HG02763 (cell line): Measurements from ENCODE around the gene SPIRE2.
A peak's percentile ranks its signal among the peaks of the same experiment; 100 is the strongest.
"Not testable (repeated sequence)": the region's sequence is repeated elsewhere in the genome, so short reads cannot be mapped to it uniquely, and the experiment has no call there.

Experiments used
- ATAC-seq: cut with Tn5 transposase; IDR thresholded peaks from one replicate; pipeline ENCODE4 v1.9.1; 2021; ENCODE audit warnings: mild to moderate bottlenecking, moderate library complexity; ENCODE audit not compliant: unreplicated experiment

The SPIRE2 gene, protein sequence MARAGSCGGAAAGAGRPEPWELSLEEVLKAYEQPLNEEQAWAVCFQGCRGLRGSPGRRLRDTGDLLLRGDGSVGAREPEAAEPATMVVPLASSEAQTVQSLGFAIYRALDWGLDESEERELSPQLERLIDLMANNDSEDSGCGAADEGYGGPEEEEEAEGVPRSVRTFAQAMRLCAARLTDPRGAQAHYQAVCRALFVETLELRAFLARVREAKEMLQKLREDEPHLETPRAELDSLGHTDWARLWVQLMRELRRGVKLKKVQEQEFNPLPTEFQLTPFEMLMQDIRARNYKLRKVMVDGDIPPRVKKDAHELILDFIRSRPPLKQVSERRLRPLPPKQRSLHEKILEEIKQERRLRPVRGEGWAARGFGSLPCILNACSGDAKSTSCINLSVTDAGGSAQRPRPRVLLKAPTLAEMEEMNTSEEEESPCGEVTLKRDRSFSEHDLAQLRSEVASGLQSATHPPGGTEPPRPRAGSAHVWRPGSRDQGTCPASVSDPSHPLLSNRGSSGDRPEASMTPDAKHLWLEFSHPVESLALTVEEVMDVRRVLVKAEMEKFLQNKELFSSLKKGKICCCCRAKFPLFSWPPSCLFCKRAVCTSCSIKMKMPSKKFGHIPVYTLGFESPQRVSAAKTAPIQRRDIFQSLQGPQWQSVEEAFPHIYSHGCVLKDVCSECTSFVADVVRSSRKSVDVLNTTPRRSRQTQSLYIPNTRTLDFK

DNA sequence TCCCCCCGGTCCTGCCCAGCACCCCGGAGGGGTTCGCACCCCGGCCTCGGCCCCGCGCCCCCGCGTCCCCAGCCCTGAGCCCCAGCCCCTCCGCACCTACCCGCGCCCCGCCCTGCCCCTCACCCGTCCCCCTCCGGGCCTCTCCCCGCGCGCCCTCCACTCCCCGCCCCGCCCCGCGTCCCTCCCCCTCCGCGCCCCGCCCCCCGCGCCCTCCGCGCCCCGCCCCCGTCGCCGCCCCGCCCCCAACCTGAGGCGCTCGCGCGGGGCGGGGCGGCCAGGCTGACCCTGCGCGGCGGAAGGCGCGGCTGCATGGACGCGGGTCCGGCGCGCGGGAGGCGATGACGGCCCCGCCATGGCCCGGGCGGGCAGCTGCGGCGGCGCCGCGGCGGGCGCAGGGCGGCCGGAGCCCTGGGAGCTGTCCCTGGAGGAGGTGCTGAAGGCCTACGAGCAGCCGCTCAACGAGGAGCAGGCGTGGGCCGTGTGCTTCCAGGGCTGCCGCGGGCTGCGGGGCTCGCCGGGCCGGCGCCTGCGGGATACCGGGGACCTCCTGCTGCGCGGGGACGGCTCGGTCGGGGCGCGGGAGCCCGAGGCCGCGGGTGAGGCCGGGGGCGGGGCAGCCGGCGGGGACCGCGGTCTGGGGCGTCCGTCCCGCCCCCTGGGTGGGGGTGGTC lies at the start of gene SPIRE2:
TSS of gene SPIRE2 (plus strand) at position 277 of the 671 bp plus-strand sequence. CDS start at position 353, 76 bp downstream.
- peak; percentile 50 for ATAC-seq

DNA sequence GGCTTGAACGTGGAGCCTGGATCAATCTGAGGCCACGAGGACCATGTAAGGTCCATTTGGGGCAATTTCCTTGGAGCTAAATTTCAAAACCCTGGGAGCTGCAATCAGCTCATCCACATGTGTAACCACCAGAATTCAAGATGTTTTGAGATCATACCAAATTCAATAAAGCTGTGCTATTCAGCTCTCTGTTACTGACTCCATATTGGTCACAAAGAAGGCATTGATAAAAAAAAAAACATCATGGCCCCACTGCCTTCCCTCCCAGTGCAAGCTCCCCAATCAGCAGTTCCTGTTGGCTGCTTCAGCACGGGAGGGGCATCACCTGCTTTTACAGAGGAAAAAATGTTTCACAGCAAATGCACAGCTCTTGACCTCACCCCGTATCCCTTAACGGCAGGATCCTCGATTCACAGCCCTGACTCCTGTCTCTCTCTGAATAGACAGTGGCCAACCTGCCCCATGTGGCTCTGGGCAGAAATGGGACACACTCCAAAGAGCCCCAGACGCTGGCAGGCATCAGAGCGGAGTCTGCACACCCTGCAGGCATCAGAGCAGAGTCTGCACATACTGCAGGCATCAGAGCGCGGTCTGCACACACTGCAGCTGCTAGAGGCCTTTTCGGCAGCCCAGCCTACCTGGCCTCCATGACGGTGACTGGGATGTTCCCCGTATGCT lies 48.9 kb upstream of the SPIRE2 start:
- no peak for ATAC-seq

DNA sequence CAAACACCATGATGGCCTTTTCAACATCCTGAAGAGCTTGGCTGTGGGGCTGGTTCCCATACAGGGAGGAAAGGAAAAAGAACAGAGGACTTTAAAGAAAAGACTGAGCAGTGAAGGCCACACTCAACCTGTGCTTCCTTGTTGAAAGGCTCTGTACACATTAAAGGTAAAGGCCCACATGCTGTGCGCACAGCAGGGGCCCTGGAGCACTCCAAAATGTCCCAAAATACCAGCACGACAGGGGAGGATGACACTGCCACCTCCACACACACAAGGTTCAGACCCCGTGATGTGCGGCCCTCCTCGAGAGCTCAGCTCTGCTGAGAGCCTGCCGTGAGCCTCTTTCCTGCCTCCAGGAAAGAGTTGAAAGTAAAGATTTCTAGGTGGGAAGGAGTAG lies 48.4 kb upstream of the SPIRE2 start:
- no peak for ATAC-seq

DNA sequence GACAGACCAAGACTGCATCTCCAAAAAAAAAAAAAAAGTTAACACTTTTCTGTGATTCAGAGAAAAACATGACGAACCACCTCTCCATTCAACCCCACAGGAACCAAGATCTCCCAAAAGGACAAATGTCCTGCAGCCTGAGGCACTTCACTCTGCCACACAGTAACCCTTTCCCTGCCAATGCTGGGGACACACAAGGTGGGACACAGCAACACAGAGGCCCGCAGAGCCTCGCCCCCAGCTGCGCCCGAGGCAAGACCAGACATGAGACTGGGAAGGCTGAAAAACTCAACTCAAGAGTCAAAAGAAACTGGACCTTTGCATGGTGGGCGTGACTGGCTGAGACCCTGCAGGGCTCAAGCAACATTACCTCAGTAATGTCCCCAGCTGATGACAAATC lies 45.8 kb upstream of the SPIRE2 start:
- no peak for ATAC-seq

DNA sequence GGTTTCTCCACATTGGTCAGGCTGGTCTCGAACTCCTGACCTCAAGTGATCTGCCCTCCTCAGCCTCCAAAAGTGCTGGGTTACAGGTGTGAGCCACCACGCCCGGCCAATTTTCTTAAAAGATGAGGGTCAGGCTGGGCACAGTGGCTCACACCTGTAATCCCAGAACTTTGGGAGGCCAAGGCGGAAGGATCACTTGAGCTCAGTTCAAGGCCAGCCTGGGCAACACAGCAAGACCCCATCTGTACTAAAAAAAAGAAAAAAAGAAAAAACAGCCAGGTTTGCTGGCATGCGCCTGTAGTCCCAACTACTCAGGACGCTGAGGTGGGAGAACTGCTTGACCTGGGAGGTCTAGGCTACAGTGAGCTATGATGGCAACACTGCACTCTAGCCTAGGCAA lies 44.3 kb upstream of the SPIRE2 start:
- ATAC-seq, result not testable (repeated sequence)

DNA sequence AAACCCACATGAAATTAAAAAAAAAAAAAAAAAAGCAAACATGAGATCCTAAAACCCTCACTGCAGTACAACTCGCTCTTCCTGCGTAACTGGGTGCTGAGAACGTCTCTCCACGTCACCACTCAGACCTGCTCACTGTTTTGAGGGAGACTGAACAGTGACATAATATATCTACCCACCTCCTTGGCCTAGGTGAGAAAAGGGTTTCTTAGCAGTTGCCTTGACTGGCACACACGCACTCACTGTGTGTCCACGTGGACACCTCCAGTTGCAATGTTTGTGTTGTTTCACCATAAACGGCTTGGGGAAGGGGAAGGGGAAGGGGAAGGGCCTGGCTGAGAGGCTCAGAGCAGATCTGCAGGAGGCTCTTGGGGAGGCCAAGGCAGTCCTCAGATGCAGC lies 43.9 kb upstream of the SPIRE2 start:
- ATAC-seq, result no peak

DNA sequence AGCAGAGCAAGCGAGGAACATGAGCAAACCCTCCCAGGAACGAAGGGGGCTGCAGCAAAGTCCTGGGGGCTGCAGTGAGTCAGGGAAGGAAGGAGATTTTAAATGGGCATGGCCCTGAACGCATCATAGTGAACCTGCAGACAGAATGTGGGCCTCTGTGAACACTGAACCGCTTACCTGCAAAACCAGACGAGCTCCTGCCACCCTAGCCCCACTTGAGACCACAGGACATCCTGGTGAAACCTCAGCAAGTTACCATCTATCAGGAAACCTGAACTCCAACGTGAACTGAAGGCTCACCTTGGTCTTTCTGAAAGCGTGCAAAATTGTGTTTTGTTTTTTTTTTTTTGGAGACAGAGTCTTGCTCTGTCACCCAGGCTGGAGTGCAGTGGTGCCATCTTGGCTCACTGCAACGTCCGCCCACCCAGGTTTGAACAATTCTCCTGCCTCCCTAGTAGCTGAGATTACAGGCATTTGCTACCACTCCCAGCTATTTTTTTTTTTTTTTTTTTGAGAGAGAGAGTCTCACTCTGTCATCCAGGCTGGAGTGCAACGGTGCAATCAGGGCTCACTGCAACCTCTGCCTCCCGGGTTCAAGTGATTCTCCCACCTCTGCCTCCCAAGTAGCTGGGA lies 42.6 kb upstream of the SPIRE2 start:
- ATAC-seq, result no peak

DNA sequence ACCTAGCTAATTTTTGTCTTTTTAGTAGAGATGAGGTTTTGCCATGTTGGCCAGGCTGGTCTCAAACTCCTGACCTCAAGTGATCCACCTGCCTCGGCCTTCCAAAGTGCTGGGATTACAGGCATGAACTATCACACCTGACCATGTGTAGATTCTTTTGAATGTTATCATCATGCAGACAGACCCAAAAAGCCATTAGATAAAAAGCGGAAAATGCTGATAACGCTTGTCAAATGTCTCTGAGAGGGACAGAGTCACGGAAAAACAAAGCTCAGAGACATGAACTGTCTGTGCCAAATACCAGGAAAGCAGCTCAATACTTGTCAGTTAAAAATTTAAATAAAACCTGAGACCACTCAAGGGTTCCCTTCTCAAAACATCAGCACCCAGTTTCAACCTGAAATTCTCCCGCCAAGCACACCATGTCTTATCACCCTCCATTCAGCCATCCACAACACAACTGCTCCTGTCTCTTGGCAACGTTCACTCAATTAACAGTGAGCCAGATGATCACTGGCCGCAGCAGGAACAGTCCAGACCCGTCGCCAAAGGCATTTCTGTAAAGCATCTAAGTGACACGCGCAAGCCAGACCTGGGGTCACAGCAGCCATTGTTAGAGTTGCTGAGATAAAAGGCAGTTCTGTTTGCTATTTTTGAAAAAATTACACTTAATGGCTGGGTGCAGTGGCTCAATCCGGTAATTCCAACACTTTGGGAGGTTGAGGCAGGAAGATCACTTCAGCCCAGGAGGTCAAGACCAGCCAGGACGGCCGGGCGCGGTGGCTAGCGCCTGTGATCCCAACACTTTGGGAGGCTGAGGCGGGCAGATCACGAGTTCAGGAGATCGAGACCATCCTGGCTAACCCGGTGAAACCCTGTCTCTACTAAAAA lies 41.6 kb upstream of the SPIRE2 start:
- no peak for ATAC-seq

DNA sequence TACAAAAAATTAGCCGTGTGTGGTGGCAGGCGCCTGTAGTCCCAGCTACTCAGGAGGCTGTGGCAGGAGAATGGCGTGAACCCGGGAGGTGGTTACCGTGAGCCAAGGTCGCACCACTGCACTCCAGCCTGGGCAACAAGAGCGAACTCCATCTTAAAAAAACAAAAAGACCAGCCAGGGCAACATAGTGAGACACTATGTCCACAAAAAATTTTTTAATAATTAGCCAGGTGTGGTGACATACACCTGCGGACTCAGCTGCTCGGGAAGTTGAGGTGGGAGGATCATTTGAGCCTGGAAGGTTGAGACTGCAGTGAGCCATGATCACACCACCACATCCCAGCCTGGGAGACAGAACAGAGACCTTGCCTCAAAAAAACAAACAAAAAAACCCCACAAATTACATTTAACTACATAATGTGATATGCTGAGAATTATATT lies 40.9 kb upstream of the SPIRE2 start:
- no peak for ATAC-seq

DNA sequence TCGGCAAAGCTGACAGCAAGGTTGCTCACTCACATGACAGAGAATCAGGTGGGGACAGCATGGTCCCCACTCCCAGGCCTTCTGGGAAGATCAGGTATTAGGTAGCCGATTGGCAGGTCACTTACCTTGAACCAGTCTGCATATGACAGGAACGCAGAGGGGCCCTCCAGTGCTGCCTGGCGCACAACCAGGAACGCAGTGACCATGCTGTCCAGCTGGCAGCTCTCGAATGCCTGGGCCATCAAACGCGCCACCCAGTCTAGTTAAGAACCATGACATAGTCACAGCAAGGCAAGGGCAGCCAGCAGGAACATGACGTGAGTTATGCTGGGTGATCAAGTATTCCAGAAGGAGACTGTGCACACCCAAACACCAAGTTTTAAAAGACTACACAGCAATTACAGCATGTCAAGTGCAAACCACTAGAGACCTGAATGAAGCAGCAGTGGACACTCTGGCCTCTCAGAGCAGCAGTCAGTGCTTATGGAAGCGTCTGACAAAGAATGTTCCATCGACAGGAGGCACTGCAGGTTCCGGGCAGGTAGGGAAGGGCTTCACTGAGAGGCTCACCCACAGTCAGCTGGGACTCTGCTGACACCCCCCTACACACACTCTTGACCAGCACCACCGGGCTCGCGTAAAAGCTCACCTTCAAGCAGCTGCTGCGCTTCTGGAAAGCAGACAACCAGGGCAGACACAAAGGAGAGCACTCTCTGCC lies 36.8 kb upstream of the SPIRE2 start:
- ATAC-seq, result no peak

DNA sequence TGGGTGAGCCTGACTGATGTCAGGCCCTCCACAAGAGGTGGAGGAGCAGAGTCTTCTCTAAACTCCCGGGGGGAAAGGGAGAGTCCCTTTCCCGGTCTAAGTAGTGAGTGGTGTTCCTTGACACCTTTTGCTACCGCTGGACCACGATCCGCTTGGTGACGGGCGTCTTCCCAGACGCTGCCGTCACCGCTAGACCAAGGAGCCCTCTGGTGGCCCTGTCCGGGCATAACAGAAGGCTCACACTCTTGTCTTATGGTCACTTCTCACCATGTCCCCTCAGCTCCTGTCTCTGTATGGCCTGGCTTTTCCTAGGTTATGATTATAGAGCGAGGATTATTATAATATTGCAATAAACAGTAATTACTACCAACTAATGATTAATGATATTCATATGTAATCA lies 35.2 kb upstream of the SPIRE2 start:
- ATAC-seq, result not testable (repeated sequence)

DNA sequence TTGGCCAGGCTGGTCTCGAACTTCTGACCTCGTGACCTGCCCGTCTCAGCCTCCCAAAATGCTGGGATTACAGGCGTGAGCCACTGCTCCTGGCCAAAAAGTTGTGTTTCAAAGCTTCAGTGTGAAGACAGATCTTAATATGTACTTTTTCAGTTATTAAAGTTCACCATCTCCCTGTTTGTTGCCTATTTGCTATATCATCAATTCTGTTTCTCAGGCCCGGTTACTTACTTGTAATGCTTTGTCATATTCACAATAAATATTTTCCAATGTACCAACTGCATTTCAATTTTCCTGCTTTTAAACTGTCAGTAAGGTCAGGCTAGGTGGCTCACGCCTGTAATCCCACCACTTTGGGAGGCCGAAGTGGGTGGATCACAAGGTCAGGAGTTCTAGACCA lies 34.3 kb upstream of the SPIRE2 start:
- ATAC-seq, result no peak

DNA sequence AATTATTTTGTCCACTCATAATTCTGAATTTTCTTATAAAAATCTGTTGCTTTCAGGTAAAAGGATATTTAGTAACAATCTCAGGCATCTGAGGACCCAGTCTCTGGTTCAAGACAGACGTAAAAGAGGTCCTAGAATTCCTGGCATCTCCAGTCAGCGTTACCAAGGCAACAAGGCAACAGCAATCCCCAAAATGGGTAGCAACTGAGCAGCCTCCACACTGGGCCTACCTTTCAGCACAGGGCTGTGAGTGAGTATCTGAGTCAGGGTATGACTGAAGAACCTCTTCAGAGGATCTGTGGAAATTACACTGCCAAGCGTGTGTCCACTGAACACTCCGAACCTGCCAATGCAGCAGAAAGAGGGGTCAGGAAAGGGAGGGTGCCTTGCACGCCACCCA lies 32.6 kb upstream of the SPIRE2 start:
- no peak for ATAC-seq

DNA sequence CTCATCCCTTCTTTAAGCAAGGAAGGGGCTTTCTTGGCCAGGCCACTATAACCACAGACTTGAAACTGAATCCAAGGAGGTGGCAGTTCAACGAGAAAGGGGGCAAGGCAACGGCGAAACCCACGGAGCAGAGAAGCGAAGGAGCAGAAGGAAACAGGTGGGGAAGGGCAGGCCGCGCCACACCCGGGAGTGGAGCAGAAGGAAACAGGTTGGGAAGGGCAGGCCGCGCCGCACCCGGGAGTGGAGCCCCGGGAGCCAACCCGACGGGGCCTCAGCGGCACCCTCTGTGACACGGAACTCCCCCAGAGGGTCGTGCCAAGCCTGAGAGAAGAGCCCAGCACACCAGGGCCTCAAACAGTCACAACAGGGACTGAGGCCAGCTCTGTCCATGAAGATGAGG lies 32.2 kb upstream of the SPIRE2 start:
- no peak for ATAC-seq

DNA sequence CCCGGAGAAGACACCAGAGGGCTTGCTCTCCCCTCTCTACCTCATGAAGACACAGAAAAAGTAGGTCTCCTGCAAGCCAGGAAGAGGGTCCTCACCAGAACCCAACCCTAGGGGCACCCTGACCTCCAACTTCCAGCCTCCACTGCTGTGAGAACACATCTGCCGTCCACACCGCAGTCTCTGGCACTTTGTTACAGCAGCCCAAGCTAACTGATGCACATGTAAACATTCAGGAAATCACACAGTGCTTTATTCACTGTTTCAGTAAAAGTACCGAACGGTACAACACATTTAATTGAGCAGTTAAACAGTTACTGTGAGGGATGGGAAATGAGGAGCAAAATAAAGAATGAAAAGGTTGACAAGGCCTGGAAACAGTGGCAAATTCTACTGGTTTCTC lies 30.1 kb upstream of the SPIRE2 start:
- no peak for ATAC-seq

DNA sequence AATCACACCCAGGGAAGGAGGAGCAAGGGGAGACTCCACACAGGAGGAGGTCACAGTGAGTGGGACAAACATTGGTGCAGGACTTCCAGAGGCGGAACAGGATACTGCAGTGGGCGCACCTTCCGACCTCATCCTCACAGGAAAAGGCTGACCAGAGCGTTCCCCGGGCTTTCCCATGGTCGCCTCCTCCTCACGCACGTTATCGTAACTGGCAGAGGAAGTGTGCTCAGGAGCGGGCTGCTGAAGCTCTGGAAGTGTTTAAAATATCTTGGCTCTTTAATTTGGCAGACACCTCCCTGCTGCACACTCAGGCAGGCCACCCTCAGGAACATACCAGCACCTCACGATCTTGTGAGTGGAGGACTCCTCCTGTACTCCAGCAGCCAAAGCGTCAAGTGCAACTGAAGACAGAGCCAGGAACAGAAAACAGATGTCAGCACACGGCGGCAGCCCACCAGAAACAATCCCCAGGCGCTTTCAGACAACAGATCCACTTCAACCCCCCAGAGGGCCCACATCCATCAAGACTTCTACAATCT lies 29.4 kb upstream of the SPIRE2 start:
- no peak for ATAC-seq

DNA sequence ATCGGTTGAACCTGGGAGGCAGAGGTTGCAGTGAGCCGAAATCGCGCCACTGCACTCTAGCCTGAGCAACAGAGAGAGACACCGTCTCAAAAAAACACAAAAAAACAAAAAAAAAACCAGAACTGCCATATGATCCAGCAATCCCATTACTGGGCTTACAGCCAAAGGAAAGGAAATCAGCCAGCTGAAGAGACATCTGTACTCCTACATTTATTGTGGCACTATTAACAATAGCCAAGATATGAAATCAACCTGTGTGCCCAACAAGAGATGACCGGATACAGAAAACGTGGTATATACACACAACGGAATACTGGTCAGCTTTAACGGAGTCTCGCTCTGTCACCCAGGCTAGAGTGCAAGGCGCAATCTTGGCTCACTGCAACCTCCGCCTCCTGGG lies 26.5 kb upstream of the SPIRE2 start:
- ATAC-seq, result no peak

DNA sequence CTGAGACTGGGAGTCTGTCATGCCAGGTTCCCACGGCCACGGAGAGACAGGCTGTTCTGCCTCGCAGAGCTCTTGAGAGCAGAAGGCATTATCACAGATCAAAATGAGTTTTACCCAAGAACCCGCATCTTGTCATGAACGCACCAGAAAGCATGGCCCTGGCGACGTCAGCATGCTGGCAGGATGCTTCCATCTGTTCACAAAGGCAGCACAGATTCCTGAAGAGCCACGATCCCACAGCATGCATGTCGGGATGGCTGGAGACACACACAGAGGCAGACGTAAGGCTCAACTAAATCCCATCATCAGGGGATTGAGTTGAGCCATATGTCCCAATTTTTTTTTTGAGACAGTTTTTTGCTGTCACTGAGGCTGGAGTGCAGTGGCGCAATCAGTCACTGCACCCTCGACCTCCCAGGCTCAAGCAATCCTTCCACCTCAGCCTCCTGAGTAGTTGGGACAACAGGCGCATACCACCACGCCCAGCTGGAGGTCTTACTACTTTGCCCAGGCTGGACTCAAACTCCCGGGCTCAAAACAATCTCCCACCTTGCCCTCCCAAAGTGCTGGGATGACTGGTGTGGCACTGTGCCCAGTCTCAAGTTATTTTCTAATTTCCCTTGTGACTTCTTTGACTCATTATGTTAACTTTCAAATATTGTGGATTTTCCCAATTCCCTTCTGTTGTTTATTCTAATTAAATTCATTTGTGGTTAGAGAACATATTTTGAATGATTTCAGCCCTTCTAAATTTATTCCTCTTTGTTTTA lies 23.0 kb upstream of the SPIRE2 start:
- no peak for ATAC-seq
